GM04504 (cell line): ENCODE measurements around the gene RACK1.
"Not testable (repeated sequence)": the region's sequence is repeated elsewhere in the genome, so short reads cannot be mapped to it uniquely, and the experiment has no call there.

Experiments used
- DNase-seq: peaks from one replicate; pipeline ENCODE4 v3.0.0-alpha.2; 2012; ENCODE audit warnings: low read depth

RACK1 gene

DNA sequence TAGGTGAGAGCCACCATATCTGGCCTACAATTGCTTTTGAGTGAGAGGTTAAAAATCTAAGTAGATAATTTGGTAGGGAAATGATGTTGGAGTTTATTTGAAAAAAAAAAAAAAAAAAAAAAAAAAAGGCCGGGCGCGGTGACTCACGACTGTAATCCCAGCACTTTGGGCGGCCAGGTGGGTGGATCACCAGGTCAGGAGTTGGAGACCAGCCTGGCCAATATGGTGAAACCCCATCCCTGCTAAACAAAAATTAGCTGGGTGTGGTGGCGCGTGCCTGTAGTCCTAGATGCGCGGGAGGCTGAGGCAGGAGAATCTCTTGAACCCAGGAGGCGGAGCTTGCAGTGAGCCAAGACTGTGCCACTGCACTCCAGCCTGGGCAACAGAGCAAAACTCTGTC lies 29.5 kb downstream of the RACK1 start:
- DNase-seq = not testable (repeated sequence)

GRCh38 chr5:181212934-181213333 lies 30.8 kb downstream of the RACK1 start:
- DNase-seq = no peak

- no peak for DNase-seq
These were observed 31.6 kb downstream of the RACK1 start for GRCh38 chr5:181212080-181212479.

DNA sequence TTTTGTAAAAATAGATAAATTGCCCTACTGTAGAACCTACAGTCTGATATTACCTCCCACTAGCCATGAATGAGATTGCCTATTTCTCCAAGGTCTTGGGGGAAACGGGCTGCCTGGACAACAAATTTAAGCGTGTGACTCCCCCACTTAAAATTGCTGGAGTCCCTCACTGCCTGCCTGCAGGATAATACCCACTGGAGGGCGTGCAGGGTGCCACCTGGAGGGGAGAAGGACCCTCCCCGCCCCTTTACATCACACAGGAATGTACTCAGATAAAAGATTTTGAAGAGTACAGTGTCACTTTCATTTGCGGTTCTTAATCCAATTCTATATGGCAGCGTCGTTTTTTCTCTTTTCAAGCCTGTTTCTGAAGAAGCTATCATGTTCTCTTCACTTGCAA lies 32.5 kb downstream of the RACK1 start:
- DNase-seq = no peak

DNA sequence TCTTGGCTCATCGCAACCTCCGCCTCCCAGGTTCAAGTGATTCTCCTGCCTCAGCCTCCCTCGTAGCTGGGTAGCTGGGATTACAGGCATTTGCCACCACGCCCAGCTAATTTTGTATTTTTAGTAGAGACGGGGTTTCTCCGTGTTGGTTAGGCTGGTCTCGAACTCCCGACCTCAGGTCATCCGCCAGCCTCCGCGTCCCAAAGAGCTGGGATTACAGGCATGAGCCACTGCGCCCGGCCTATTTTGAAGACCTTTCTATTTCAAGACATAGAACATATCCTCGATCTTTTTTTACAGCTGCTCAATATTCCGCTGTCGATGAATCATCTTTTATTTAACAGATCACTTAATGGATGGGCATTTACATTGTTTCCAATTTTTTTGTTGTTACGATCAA lies 33.0 kb downstream of the RACK1 start:
- DNase-seq = not testable (repeated sequence)

DNA sequence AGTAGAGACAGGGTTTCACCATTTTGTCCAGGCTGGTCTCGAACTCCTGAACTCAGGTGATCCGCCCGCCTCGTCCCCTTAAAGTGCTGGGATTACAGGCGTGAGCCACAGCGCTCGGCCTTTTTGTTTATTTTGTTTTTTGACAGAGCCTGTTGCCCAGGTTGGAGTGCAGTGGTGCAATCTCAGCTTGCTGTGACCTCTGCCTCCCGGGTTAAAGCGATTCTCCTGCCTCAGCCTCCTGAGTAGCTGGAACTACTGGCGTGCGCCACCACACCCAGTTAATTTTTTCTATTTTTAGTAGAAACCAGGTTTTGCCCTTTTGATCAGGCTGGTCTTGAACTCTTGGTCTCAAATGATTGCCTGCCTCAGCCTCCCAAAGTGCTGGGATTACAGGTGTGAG lies 33.6 kb downstream of the RACK1 start:
- DNase-seq = not testable (repeated sequence)

- not testable (repeated sequence) for DNase-seq
These were observed 34.7 kb downstream of the RACK1 start for GRCh38 chr5:181209006-181209405.

DNA sequence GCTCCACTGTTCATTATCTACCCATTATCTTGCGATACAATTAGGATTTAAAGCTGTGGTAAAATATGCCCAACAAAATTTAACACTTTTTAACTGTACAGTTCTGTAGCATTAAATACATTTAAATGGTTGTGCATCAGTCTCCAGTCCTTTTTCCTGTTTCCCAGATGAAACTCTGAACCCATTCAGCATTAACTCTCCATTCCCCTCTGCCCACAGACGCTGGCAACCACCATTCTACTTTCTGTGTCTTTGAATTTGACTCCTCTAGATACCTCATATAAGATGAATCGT lies 35.8 kb downstream of the RACK1 start:
- DNase-seq = no peak

- DNase-seq = peak; percentile 78
These were observed 36.3 kb downstream of the RACK1 start for GRCh38 chr5:181207214-181207959.

GRCh38 chr5:181205761-181206649 lies 37.7 kb downstream of the RACK1 start:
- no peak for DNase-seq

DNA sequence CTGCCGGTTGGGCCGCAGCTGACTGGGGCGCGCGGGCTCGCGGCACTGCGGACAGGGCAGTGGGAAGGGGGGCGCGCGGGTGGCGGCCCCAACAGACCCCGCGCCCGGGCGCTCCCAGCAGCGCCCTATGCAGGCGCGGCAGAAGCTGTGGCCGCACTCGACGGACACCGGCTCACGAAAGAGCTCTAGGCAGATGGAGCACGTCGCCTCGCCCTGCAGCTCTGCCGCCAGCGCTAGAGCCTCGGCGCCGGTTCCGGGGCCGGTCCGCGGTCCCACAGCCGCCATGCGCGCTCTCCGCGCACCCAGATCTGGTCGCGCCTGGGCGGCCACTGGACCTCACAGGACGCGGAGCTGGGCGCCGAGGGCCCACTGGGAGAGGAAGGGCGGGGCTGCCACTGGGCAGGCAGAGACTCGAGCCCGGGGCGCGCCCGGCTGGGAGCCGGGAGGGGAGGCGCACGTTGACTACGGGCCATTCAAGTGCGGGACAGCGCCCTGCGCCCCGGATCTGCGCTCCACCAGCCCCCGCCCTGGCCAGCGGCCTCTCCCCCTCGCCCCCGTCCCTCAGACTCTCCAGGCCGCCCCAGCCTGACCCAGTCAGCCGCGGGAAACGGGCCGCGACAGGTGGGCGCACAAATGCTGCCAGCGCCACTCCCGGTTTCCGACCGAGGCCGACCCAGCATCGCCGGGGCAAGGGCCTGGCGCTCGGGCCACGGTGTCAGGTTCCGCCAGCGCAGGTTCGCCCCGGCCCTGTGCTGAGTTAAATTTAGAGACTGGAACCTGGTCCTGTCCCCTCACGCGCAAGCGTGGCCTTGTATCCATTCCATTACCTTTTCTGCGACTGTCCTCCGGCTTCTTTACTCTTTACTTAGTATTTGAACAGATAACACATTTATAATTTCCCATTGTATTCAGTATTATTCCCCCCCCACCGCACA lies 38.6 kb downstream of the RACK1 start, which contains the start of gene TRIM7:
TSS of gene TRIM7 (minus strand) at position 371 of the 935 bp plus-strand sequence. CDS start at position 285, 86 bp downstream.
- DNase-seq = no peak

DNA sequence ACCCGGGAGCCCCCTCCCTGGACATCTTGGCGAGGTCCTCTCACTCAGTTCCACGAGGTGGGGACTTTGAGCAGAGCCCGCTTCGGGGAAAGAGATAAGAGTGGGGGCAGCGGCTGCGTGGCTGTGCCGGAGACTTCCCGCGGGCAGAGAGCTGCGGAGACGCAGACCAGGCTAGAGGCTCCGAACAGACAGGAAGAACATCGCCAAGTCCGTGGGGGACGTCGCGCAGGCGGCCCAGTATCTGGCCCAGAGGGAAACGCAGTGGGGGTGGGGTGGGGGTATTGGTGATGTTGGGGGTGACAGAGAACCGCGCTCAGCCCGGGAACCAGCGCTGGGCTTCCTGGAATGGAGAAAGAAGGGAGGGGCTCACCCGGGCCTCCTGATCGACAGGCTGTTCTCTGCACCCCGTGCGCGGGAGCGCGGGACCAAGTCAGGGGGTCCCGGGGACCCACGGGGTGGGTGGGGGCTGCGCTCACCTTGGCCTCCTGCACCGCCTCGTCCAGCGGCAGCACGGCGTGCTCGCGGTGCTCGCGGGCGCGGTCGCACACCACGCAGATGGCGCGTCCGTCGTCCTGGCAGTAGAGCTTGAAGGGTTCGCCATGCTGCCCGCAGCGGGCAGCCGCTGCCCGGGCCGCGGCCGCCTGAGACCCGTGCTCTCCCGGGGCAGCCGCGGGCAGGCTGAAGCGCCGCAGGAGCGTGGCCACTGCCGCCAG lies 39.4 kb downstream of the RACK1 start:
- DNase-seq = no peak

DNA sequence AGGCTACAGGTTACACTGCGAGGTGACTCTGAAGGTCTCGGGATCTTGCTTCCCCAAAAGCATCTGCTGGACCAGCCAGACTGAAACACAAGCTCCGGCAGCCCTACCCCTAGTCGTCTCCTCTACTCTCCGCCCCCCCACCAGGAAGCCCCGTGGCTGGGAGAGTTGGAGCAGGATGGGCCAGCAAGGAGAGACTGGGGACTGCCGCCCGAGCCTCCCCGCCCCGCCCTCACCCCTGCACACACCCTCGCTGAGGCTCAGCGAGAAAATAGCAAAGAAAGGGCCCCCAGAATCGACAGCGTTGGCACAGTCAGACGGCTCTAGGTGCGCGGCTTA lies 40.0 kb downstream of the RACK1 start:
- DNase-seq = no peak

- DNase-seq = no peak
These were observed 40.5 kb downstream of the RACK1 start for GRCh38 chr5:181203093-181203711.

- DNase-seq = no peak
These were observed 42.9 kb downstream of the RACK1 start for GRCh38 chr5:181200816-181201215.

DNA sequence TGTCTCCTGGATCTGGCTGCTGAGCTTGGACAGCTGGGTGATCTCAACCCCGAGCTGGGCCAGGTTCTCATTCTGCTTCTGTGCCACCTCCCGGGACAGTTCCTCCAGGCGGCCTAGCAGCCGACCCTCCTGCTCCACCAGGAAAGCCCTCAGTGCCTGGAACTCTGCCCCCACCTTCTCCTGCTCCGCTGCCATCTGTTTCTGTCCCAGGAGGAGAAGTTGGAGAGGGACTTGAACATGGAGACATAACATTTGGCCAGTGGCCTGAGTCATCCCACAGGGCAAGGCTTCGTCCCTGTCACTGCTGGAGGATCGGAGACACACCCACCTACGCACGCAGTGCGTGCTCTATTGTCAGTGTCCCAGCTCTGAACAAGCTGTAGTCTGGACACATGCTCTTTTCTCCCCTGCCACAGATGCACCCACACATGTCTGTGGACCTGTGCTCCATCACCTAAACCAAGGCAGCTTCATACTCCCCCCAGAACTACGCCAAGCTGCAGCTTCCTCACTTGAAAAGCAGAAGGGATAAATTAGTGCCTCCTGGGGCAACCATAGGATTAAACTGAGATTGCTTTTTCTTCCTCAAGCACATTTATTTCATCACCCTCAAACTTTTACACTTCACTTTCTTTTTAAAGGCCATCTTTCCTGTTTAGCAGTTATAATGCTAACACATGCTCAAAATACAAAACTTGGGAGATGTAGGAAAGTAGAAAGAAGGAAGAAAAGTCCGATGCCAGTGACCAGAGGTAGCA lies 43.6 kb downstream of the RACK1 start:
- DNase-seq = no peak

DNA sequence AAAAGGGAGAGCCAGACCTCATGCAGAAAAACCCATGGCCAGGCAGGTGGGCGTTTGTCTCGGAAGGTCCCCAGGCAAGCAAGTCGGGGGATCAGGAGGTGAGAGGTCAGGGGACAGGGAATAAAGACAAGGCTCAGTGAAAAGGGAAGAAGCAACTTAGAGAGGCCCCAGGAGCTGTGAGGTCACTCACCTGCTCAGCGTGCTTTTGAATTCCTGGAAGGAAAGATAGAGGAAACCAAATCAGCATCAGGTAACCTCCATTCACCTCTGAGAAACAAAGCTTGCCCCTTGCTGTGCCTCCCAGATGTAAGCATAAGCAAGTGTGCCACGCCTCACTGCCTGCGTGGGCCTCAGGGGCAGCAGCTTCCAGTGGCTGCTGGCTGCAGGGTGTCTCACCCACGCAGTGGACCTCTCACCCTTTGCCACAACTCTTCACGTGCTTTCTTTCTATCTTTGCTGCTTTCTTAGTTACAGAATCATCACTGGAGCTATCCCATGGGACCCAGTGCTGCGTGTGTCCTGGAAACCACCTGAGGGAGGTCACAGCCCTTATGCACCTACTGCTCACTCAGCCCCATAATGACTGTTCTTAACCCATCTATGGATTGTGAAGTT lies 44.7 kb downstream of the RACK1 start:
- no peak for DNase-seq

- DNase-seq = no peak
These were observed 45.5 kb downstream of the RACK1 start for GRCh38 chr5:181198106-181198685.

GRCh38 chr5:181197326-181197951 lies 46.3 kb downstream of the RACK1 start:
- no peak for DNase-seq
